GM12892 (cell line): ENCODE data around the gene SSR4.

Experiments used
- POLR2A ChIP-seq: IDR thresholded peaks from 2 replicates; pipeline ENCODE4 v1.6.1; 2011; ENCODE audit warnings: low read depth, low read length, control low read depth
- POLR2AphosphoS5 ChIP-seq: IDR thresholded peaks from 2 replicates; pipeline ENCODE4 v1.6.1; 2011; ENCODE audit warnings: low read depth, low read length, control low read depth
- TAF1 ChIP-seq: IDR thresholded peaks from 2 replicates; pipeline ENCODE4 v1.6.1; 2011; ENCODE audit warnings: low read depth, mild to moderate bottlenecking, control low read depth, low read length, borderline replicate concordance

DNA sequence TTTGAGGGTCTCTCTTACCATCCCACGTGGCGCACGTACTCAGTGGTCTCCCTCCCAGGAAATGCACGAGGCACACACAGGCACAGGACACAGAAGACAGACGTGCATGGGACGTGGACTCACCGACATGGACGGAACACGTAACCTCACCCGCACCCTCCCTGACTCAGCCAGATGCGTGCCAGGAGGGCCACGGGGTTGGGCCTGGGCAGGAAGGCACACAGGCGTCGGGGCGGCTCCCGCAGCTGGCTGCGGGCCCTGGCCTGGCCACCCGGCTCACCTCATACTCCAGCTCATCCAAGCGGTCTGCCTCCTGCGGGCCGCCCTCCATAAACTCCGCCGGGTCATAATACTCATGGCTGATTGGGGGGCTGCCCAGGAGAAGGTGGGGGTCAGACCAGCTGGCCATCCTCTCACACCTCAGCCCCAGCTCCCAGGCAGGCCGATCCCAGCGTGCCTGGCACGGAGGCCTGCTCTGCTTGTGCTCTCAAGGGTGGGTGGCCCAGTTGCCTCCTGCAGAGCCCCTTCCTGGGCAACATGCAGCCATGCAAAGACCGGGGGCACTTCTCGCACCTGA, 12.6 kb downstream of the SSR4 start:
- TF ChIP-seq POLR2AphosphoS5 (no peak), TAF1 (no peak), POLR2A (no peak)
